Mesodermal cell (in vitro differentiated cells): ENCODE results near the gene PCSK7.
A peak's percentile ranks its signal among the peaks of the same experiment; 100 is the strongest.

ENCODE experiments used
- H3K27ac ChIP-seq: 2 replicates; pipeline ENCODE4 v1.7.0; 2013; ENCODE audit warnings: mild to moderate bottlenecking, low read depth, low read length, moderate library complexity; ENCODE audit not compliant: severe bottlenecking
- H3K36me3 ChIP-seq: 2 replicates; pipeline ENCODE4 v1.7.1; 2013; ENCODE audit warnings: mild to moderate bottlenecking, low read length, moderate library complexity; ENCODE audit not compliant: control insufficient read depth, insufficient read depth
- H3K4me1 ChIP-seq: one replicate; pipeline ENCODE4 v1.7.1; 2013; ENCODE audit warnings: mild to moderate bottlenecking, low read length; ENCODE audit not compliant: insufficient read depth, control insufficient read depth, poor library complexity, severe bottlenecking
- H3K4me3 ChIP-seq: 2 replicates; pipeline ENCODE4 v1.7.0; 2013; ENCODE audit warnings: low read length, control low read depth, mild to moderate bottlenecking; ENCODE audit not compliant: insufficient read depth, poor library complexity, severe bottlenecking; ENCODE audit errors: extremely low read depth
- H3K9me3 ChIP-seq: 2 replicates; pipeline ENCODE4 v1.7.1; 2013; ENCODE audit warnings: mild to moderate bottlenecking, low read length, moderate library complexity; ENCODE audit not compliant: control insufficient read depth
- WGBS, 2 experiments: methylation state at CpG; one replicate each; pipeline ENCODE4 v1.1.5; 2013; ENCODE audit warnings: missing lambda C conversion rate in 2 of 2; ENCODE audit not compliant: insufficient coverage in 2 of 2; 5-methylcytosine and 5-hydroxymethylcytosine counted together

The PCSK7 gene

GRCh38 chr11:117180661-117181585 is 51.0 kb downstream of the PCSK7 start:
- H3K4me1 ChIP-seq: peaks cover 18% of the 10 kb centered on the region
- 51 to 57% methylated on average over 15 to 17 of the region's 22 CpGs for WGBS, 2 experiments
- no peak overlapping the region for H3K27ac ChIP-seq
- H3K36me3 ChIP-seq: peaks cover 31% of the 10 kb centered on the region
- no peaks in the 10 kb centered on the region for H3K9me3 ChIP-seq
- H3K4me3 ChIP-seq: no peak overlapping the region

GRCh38 chr11:117180020-117180419 is 51.9 kb downstream of the PCSK7 start:
- Histone ChIP-seq H3K4me1 (peaks cover 18% of the 10 kb centered on the region), H3K27ac (peak overlapping the region; percentile 82), H3K9me3 (no peaks in the 10 kb centered on the region), H3K36me3 (peaks cover 37% of the 10 kb centered on the region), H3K4me3 (peak overlapping the region; percentile 73)
- WGBS, 2 experiments: 74% methylated on average over 3 to 4 of the region's 4 CpGs

- H3K4me3 ChIP-seq: peak overlapping the region; percentile 73
- no peaks in the 10 kb centered on the region for H3K9me3 ChIP-seq
- WGBS, 2 experiments: 2% methylated on average over 24 to 29 of the region's 39 CpGs
Observed at GRCh38 chr11:117179048-117179999, 52.5 kb downstream of the PCSK7 start.

GRCh38 chr11:117178210-117179034 is 53.5 kb downstream of the PCSK7 start, which contains the start of gene SIDT2:
SIDT2 (plus strand) TSS chr11:117178743; CDS start chr11:117179264, 521 bp downstream.
- H3K9me3 ChIP-seq: no peaks in the 10 kb centered on the region
- peak within 1 kb of the TSS; percentile 82 for H3K27ac ChIP-seq
- H3K4me3 ChIP-seq: peak within 1 kb of the TSS; percentile 73
- H3K36me3 ChIP-seq: peaks cover 38% of the 10 kb centered on the region
- WGBS, 2 experiments: 4 to 5% methylated on average over 37 to 47 of the region's 51 CpGs
- H3K4me1 ChIP-seq: peaks cover 24% of the 10 kb centered on the region

More at GRCh38 chr11:117179048-117179999, 52.5 kb downstream of the PCSK7 start:
- Histone ChIP-seq H3K4me1 (peaks cover 18% of the 10 kb centered on the region), H3K36me3 (peaks cover 40% of the 10 kb centered on the region), H3K27ac (peak overlapping the region; percentile 82)

GRCh38 chr11:117177534-117178209 is 54.2 kb downstream of the PCSK7 start:
- Histone ChIP-seq H3K9me3 (no peaks in the 10 kb centered on the region), H3K4me3 (peak overlapping the region; percentile 73), H3K36me3 (peaks cover 36% of the 10 kb centered on the region), H3K4me1 (peaks cover 32% of the 10 kb centered on the region), H3K27ac (peak overlapping the region; percentile 82)
- WGBS, 2 experiments: 83 to 94% methylated on average over 6 to 7 of the region's 10 CpGs

GRCh38 chr11:117176186-117176585 is 55.7 kb downstream of the PCSK7 start:
- no CpG with 5 or more reads among the region's 1 CpG for WGBS, 2 experiments
- Histone ChIP-seq H3K27ac (no peak overlapping the region), H3K9me3 (no peaks in the 10 kb centered on the region), H3K36me3 (peaks cover 31% of the 10 kb centered on the region), H3K4me1 (peaks cover 47% of the 10 kb centered on the region), H3K4me3 (no peak overlapping the region)

GRCh38 chr11:117175781-117176180 is 56.1 kb downstream of the PCSK7 start:
- Histone ChIP-seq H3K9me3 (no peaks in the 10 kb centered on the region), H3K36me3 (peaks cover 35% of the 10 kb centered on the region), H3K4me1 (peaks cover 51% of the 10 kb centered on the region), H3K27ac (no peak overlapping the region), H3K4me3 (no peak overlapping the region)
- WGBS, 2 experiments: 98 to 100% methylated on average over 4 to 5 of the region's 5 CpGs

GRCh38 chr11:117175104-117175503 is 56.8 kb downstream of the PCSK7 start:
- H3K36me3 ChIP-seq: peaks cover 41% of the 10 kb centered on the region
- H3K27ac ChIP-seq: peak overlapping the region; percentile 23
- no peaks in the 10 kb centered on the region for H3K9me3 ChIP-seq
- H3K4me1 ChIP-seq: peaks cover 47% of the 10 kb centered on the region
- WGBS, 2 experiments: 78 to 82% methylated on average over 7 of the region's 7 CpGs
- H3K4me3 ChIP-seq: no peak overlapping the region

- H3K9me3 ChIP-seq: no peaks in the 10 kb centered on the region
- WGBS, 2 experiments: 83 to 92% methylated on average over 13 to 14 of the region's 14 CpGs
- H3K36me3 ChIP-seq: peaks cover 61% of the 10 kb centered on the region
- H3K27ac ChIP-seq: peak overlapping the region; percentile 73
- H3K4me1 ChIP-seq: peaks cover 34% of the 10 kb centered on the region
- H3K4me3 ChIP-seq: no peak overlapping the region
Observed at GRCh38 chr11:117172724-117173421, 59.0 kb downstream of the PCSK7 start.
